SH-SY5Y (cell line): Measurements from ENCODE around the gene LONP2.

Experiments
- GATA2 ChIP-seq: IDR thresholded peaks from 2 replicates; pipeline ENCODE4 v1.6.1; 2011; ENCODE audit warnings: mild to moderate bottlenecking, low read depth, low read length
- GATA3 ChIP-seq: IDR thresholded peaks from 2 replicates; pipeline ENCODE4 v1.6.1; 2011; ENCODE audit warnings: low read depth, mild to moderate bottlenecking, low read length, moderate library complexity

LONP2 gene

DNA sequence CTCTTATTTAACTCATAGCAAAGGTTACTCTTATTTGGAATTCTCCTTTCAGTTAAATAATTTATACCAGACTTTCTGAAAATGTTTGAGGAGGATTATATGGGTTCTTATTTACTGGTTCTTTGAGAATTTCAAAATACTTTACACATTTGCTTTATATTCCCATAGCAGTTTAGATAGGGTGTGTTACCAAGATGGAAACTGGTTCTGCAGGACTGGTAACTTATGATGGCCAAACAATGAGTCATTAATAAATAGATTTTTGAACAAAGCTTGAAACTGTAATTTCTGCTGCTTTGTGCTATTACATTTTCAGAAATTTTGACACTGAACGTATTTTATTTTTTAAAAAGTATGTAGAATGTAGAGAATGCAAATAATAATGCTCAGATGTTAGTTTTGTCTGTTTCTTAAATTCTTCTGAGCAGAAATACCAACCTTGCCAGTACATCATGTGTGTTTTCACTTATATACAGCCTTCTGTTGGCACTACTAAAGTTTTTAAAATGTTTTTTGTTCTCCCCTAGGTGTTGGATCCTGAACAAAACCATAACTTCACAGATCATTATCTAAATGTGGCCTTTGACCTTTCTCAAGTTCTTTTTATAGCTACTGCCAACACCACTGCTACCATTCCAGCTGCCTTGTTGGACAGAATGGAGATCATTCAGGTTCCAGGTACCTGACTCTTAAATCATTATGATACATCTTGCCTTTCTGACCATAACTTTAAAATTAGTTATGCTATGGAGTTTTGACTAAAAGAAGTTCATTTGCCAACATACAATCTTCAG lies 51.6 kb downstream of the LONP2 start:
- TF ChIP-seq GATA3 (no peak), GATA2 (no peak)

GRCh38 chr16:48299471-48299870 lies 55.4 kb downstream of the LONP2 start:
- TF ChIP-seq GATA3 (no peak), GATA2 (no peak)

GRCh38 chr16:48300391-48300856 lies 56.3 kb downstream of the LONP2 start:
- no peak for TF ChIP-seq GATA3
- TF ChIP-seq GATA2 = no peak

GRCh38 chr16:48308535-48308934 lies 64.4 kb downstream of the LONP2 start:
- TF ChIP-seq GATA2 (no peak), GATA3 (no peak)

- no peak for TF ChIP-seq GATA2
- TF ChIP-seq GATA3 = no peak
These were observed 67.0 kb downstream of the LONP2 start for GRCh38 chr16:48310908-48311641.

DNA sequence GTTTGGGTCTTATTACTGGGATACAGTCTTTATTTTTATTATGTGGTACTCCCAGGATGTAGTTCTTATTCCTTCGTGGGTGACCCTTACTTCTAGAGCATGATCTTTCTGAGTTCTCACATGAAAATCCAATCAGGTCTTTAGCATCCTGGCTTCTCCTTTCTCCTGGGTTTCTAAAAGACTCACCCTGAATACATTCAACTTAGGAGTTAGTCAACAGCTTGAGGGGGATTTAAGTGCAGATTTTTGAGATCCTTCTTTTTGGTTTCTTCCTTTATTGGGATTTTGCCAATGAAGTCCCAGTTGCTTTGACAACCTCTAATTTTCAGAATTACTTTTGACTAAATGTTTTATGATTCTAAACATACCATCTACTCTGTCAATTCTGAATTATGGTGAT lies 72.9 kb downstream of the LONP2 start:
- no peak for TF ChIP-seq GATA2
- TF ChIP-seq GATA3 = no peak

- TF ChIP-seq GATA3 = no peak
- TF ChIP-seq GATA2 = no peak
These were observed 73.7 kb downstream of the LONP2 start for GRCh38 chr16:48317614-48318315.

- TF ChIP-seq GATA3 (no peak), GATA2 (no peak)
These were observed 74.5 kb downstream of the LONP2 start for GRCh38 chr16:48318630-48319029.

DNA sequence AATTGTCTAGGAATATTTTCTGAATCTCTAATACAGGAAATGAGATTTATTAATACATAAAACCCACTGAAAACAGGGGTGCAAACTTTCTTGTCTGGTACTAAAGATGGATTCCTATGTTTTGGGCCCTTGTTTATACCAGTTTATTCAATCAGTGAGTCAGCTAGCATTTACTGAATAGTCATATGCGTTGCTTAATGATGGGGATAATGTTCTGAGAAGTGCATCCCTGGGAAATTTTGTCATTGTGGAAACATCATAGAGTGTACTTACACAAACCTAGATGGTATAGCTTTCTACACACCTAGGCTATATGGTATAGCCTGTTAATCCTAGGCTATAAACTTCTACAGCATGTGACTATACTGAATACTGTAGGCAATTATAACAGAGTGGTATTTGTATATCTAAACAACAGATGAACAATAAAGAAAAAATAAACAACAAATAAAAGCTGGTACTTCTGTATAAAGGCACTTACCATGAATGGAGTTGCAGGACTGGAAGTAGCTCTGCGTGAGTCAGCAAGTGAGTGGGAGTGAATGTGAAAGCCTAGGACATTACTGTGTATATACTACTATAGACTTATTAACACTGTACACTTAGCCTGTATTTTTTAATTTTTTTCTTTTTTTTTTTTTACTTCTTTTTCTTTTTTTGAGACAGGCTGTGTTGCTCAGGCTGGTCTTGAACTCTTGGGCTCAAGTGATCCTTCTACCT lies 77.4 kb downstream of the LONP2 start:
- TF ChIP-seq GATA2 (no peak), GATA3 (no peak)

GRCh38 chr16:48323783-48324775 lies 80.0 kb downstream of the LONP2 start:
- TF ChIP-seq GATA2 = no peak
- TF ChIP-seq GATA3 = no peak

GRCh38 chr16:48326915-48327314 lies 82.8 kb downstream of the LONP2 start:
- no peak for TF ChIP-seq GATA3

DNA sequence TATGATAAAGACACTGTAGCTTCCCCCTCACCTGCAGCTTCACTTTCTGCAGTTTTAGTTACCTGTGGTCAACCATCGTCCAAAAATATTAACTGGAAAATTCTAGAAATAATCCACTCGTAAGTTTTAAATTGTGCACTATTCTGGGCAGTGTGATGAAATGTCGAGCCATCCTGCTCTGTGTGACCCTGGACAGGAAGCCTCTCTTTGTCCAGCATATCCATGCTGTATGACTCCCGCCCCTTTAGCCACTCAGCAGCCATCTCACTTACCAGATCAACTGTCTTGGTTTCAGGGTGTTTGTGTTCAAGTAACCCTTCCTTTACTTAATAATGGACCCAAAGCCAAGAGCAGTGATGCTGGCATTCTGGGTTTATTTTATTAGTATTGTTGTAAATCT lies 85.0 kb downstream of the LONP2 start:
- TF ChIP-seq GATA3 = no peak
- no peak for TF ChIP-seq GATA2
